Parathyroid adenoma (tissue), 2 donors: ENCODE data around the gene SGPP2.

Experiments used
- H2AFZ ChIP-seq: fragments of 300-600 bp; sonication (generic); one replicate; pipeline ENCODE4 v1.7.0; 2017; ENCODE audit warnings: antibody characterized with exemption, mild to moderate bottlenecking
- H3K27ac ChIP-seq: fragments of 300-600 bp; sonication (generic); one replicate; pipeline ENCODE4 v1.7.0; 2017
- H3K27me3 ChIP-seq: fragments of 300-600 bp; sonication (generic); one replicate; pipeline ENCODE4 v1.7.0; 2017; ENCODE audit warnings: low read length; ENCODE audit not compliant: control insufficient read depth, insufficient read depth
- H3K36me3 ChIP-seq: fragments of 300-600 bp; sonication (generic); one replicate; pipeline ENCODE4 v1.7.0; 2017; ENCODE audit warnings: low read length; ENCODE audit not compliant: control insufficient read depth, insufficient read depth
- H3K4me1 ChIP-seq: fragments of 300-600 bp; sonication (generic); one replicate; pipeline ENCODE4 v1.7.0; 2017; ENCODE audit warnings: control low read depth
- H3K4me2 ChIP-seq: fragments of 300-600 bp; sonication (generic); one replicate; pipeline ENCODE4 v1.7.0; 2017; ENCODE audit warnings: low read length
- H3K4me3 ChIP-seq: fragments of 300-600 bp; sonication (generic); one replicate; pipeline ENCODE4 v1.7.0; 2017; ENCODE audit warnings: low read depth, low read length
- H3K79me2 ChIP-seq: fragments of 300-600 bp; sonication (generic); one replicate; pipeline ENCODE4 v1.7.0; 2017; ENCODE audit warnings: control low read depth
- H3K9ac ChIP-seq: fragments of 300-600 bp; sonication (generic); one replicate; pipeline ENCODE4 v1.7.0; 2017; ENCODE audit warnings: mild to moderate bottlenecking
- H3K9me3 ChIP-seq: fragments of 300-600 bp; sonication (generic); one replicate; pipeline ENCODE4 v1.7.0; 2017; ENCODE audit warnings: low read length; ENCODE audit not compliant: control insufficient read depth
- TF ChIP-seq, protein P1 (sequence below): fragments of 300-600 bp; sonication (generic); IDR thresholded peaks from one replicate; pipeline ENCODE4 v1.7.0; 2017; ENCODE audit warnings: antibody characterized with exemption, mild to moderate bottlenecking
- donor health status: primary hyperparathyroidism.

SGPP2 gene

GRCh38 chr2:222391743-222392285 is 32.5 kb upstream of the SGPP2 start:
- Histone ChIP-seq H3K4me3 (no peak overlapping the region), H3K9ac (no peak overlapping the region), H3K27ac (no peak overlapping the region), H3K9me3 (no peaks in the 10 kb centered on the region), H3K27me3 (no peaks in the 10 kb centered on the region), H2AFZ (no peak overlapping the region), H3K79me2 (no peaks in the 10 kb centered on the region), H3K4me1 (no peaks in the 10 kb centered on the region), H3K4me2 (no peak overlapping the region), H3K36me3 (no peaks in the 10 kb centered on the region)
- TF ChIP-seq, protein P1, sequence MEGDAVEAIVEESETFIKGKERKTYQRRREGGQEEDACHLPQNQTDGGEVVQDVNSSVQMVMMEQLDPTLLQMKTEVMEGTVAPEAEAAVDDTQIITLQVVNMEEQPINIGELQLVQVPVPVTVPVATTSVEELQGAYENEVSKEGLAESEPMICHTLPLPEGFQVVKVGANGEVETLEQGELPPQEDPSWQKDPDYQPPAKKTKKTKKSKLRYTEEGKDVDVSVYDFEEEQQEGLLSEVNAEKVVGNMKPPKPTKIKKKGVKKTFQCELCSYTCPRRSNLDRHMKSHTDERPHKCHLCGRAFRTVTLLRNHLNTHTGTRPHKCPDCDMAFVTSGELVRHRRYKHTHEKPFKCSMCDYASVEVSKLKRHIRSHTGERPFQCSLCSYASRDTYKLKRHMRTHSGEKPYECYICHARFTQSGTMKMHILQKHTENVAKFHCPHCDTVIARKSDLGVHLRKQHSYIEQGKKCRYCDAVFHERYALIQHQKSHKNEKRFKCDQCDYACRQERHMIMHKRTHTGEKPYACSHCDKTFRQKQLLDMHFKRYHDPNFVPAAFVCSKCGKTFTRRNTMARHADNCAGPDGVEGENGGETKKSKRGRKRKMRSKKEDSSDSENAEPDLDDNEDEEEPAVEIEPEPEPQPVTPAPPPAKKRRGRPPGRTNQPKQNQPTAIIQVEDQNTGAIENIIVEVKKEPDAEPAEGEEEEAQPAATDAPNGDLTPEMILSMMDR: no peak

DNA sequence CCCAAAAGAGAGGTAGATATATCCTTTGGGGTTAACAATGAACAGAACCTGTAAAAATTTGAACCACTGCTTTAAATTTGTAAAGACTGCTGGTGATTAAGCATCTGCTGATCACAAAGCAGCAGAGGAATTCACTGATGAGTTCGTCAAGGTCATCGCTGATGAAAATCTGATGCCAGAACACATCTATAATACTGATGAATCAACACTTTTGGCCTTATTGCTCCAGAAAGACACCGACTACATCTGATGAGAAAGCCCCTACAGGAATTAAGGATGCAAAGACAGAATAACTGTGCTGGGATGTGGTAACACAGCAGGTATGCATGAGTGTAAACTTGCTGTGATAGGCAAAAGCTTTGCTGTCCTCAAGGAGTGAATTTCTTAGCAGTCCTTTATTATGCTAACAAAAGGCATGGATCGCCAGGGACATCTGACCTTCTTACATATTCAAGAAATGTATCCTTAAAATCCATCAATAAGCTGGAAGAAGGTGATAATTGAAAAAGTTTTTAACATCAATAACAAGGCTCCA is 30.5 kb upstream of the SGPP2 start:
- no peaks in the 10 kb centered on the region for H3K36me3 ChIP-seq
- no peaks in the 10 kb centered on the region for H3K27me3 ChIP-seq
- no peak overlapping the region for H3K4me3 ChIP-seq
- no peak overlapping the region for H3K27ac ChIP-seq
- peak overlapping the region; percentile 19 for H3K4me2 ChIP-seq
- no peaks in the 10 kb centered on the region for H3K9me3 ChIP-seq
- TF ChIP-seq, protein P1: no peak
- no peak overlapping the region for H3K9ac ChIP-seq
- H3K79me2 ChIP-seq: no peaks in the 10 kb centered on the region
- no peak overlapping the region for H2AFZ ChIP-seq
- H3K4me1 ChIP-seq: no peaks in the 10 kb centered on the region

DNA sequence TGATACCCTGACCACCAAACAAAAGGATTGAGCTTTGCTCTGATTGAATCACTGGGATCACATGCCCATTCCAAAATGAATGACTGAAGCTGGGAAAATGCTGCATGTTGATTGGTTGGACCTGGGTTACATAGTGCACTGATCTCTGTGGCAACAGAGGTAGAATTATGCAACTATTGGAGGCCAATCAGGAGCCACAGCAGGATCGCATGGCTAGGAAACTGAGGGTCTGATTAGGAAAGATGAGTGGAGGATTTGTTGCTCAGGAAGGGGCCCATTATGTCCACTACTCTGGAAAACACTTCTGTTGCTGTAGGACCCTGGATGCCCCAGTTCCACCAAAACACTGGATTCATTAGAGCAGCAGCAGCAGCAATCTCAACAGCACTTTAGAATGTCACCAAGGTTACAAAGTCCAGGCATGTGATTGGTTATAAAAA is 25.9 kb upstream of the SGPP2 start:
- no peak overlapping the region for H3K4me2 ChIP-seq
- H3K79me2 ChIP-seq: no peaks in the 10 kb centered on the region
- no peak overlapping the region for H3K27ac ChIP-seq
- H3K36me3 ChIP-seq: no peaks in the 10 kb centered on the region
- H3K4me3 ChIP-seq: no peak overlapping the region
- H3K9me3 ChIP-seq: no peaks in the 10 kb centered on the region
- H3K9ac ChIP-seq: no peak overlapping the region
- no peaks in the 10 kb centered on the region for H3K27me3 ChIP-seq
- H3K4me1 ChIP-seq: no peaks in the 10 kb centered on the region
- H2AFZ ChIP-seq: no peak overlapping the region
- TF ChIP-seq, protein P1: no peak

GRCh38 chr2:222399038-222399783 is 25.1 kb upstream of the SGPP2 start:
- H3K36me3 ChIP-seq: no peaks in the 10 kb centered on the region
- no peak overlapping the region for H3K9ac ChIP-seq
- H3K79me2 ChIP-seq: no peaks in the 10 kb centered on the region
- H3K27me3 ChIP-seq: no peaks in the 10 kb centered on the region
- H3K9me3 ChIP-seq: no peaks in the 10 kb centered on the region
- no peak overlapping the region for H2AFZ ChIP-seq
- no peaks in the 10 kb centered on the region for H3K4me1 ChIP-seq
- TF ChIP-seq, protein P1: no peak
- peak overlapping the region; percentile 1 for H3K4me3 ChIP-seq
- H3K4me2 ChIP-seq: peak overlapping the region; percentile 58
- H3K27ac ChIP-seq: no peak overlapping the region
